ENCODE results near the gene GLB1L.

GLB1L gene

GRCh38 chr2:219247678-219248642, 2.7 kb upstream of the GLB1L start:
- no peak for DNase-seq (ENCODE audit: low read depth, low spot score)
- TF ChIP-seq EZH2 (IDR thresholded peaks at IDR 0.05) (no peak), FOXP2 (optimal IDR thresholded peaks at IDR 0.05; ENCODE audit: control extremely low read depth, extremely low read length, insufficient read depth) (no peak), POLR2AphosphoS5 (IDR thresholded peaks at IDR 0.05; ENCODE audit: borderline replicate concordance, low read depth, low read length) (no peak)
- Histone ChIP-seq H3K9ac (ENCODE audit: insufficient read length) (no peak overlapping the region), H3K27ac (no peak overlapping the region), H3K36me3 (ENCODE audit: insufficient read depth, low read length) (no peaks in the 10 kb centered on the region; the same call in 1 of the 2 replicates), H3K4me3 (no peak overlapping the region), H3K9me3 (ENCODE audit: low read depth, low read length) (no peaks in the 10 kb centered on the region)

GRCh38 chr2:219246559-219246958, 1.3 kb upstream of the GLB1L start:
- H3K4me3 ChIP-seq: no peak overlapping the region

GRCh38 chr2:219245899-219246230, 621 bp upstream of the GLB1L start:
- DNase-seq (ENCODE audit: low read depth, low spot score): no peak
- TF ChIP-seq EZH2 (IDR thresholded peaks at IDR 0.05) (no peak), POLR2AphosphoS5 (IDR thresholded peaks at IDR 0.05; ENCODE audit: borderline replicate concordance, low read depth, low read length) (no peak), FOXP2 (optimal IDR thresholded peaks at IDR 0.05; ENCODE audit: control extremely low read depth, extremely low read length, insufficient read depth) (no peak)
- peak overlapping the region; percentile 99 for H3K4me3 ChIP-seq
- no peak overlapping the region for H3K27ac ChIP-seq
- peak overlapping the region; percentile 87 for H3K9ac ChIP-seq (ENCODE audit: insufficient read length)
- no peaks in the 10 kb centered on the region for H3K9me3 ChIP-seq (ENCODE audit: low read depth, low read length)
- H3K36me3 ChIP-seq (ENCODE audit: insufficient read depth, low read length): no peaks in the 10 kb centered on the region; the same call in 1 of the 2 replicates

More at GRCh38 chr2:219246559-219246958, 1.3 kb upstream of the GLB1L start:
- TF ChIP-seq EZH2 (IDR thresholded peaks at IDR 0.05) (no peak), FOXP2 (optimal IDR thresholded peaks at IDR 0.05; ENCODE audit: control extremely low read depth, extremely low read length, insufficient read depth) (no peak), POLR2AphosphoS5 (IDR thresholded peaks at IDR 0.05; ENCODE audit: borderline replicate concordance, low read depth, low read length) (no peak)
- no peak for DNase-seq (ENCODE audit: low read depth, low spot score)
- no peaks in the 10 kb centered on the region; the same call in 1 of the 2 replicates for H3K36me3 ChIP-seq (ENCODE audit: insufficient read depth, low read length)
- H3K9me3 ChIP-seq (ENCODE audit: low read depth, low read length): no peaks in the 10 kb centered on the region
- H3K9ac ChIP-seq (ENCODE audit: insufficient read length): no peak overlapping the region
- no peak overlapping the region for H3K27ac ChIP-seq

- TF ChIP-seq FOXP2 (optimal IDR thresholded peaks at IDR 0.05; ENCODE audit: control extremely low read depth, extremely low read length, insufficient read depth) (no peak), EZH2 (IDR thresholded peaks at IDR 0.05) (no peak)
- Histone ChIP-seq H3K27ac (no peak overlapping the region), H3K36me3 (ENCODE audit: insufficient read depth, low read length) (no peaks in the 10 kb centered on the region; the same call in 1 of the 2 replicates), H3K9ac (ENCODE audit: insufficient read length) (peak overlapping the region; percentile 87), H3K9me3 (ENCODE audit: low read depth, low read length) (no peaks in the 10 kb centered on the region), H3K4me3 (peak overlapping the region; percentile 99)
- no peak for DNase-seq (ENCODE audit: low read depth, low spot score)
Measured at GRCh38 chr2:219244789-219245147, 476 bp downstream of the GLB1L start.

GRCh38 chr2:219243291-219243761, 1.9 kb downstream of the GLB1L start:
- DNase-seq (ENCODE audit: low read depth, low spot score): no peak
- no peak overlapping the region for H3K9ac ChIP-seq (ENCODE audit: insufficient read length)
- H3K27ac ChIP-seq: no peak overlapping the region
- no peaks in the 10 kb centered on the region; the same call in 1 of the 2 replicates for H3K36me3 ChIP-seq (ENCODE audit: insufficient read depth, low read length)
- no peak for TF ChIP-seq EZH2 (IDR thresholded peaks at IDR 0.05)
- no peak for TF ChIP-seq FOXP2 (optimal IDR thresholded peaks at IDR 0.05; ENCODE audit: control extremely low read depth, extremely low read length, insufficient read depth)
- H3K9me3 ChIP-seq (ENCODE audit: low read depth, low read length): no peaks in the 10 kb centered on the region
- no peak overlapping the region for H3K4me3 ChIP-seq

GRCh38 chr2:219234331-219234730, 10.9 kb downstream of the GLB1L start:
- DNase-seq (ENCODE audit: low read depth, low spot score): no peak
- no peak overlapping the region for H3K9ac ChIP-seq (ENCODE audit: insufficient read length)
- H3K36me3 ChIP-seq (ENCODE audit: insufficient read depth, low read length): peaks cover 49% of the 10 kb centered on the region
- TF ChIP-seq FOXP2 (optimal IDR thresholded peaks at IDR 0.05; ENCODE audit: control extremely low read depth, extremely low read length, insufficient read depth): no peak
- no peak for TF ChIP-seq EZH2 (IDR thresholded peaks at IDR 0.05)
- no peaks in the 10 kb centered on the region for H3K9me3 ChIP-seq (ENCODE audit: low read depth, low read length)
- no peak overlapping the region for H3K4me3 ChIP-seq
- H3K27ac ChIP-seq: no peak overlapping the region

GRCh38 chr2:219230059-219230540, 15.1 kb downstream of the GLB1L start:
- no peak for DNase-seq (ENCODE audit: low read depth, low spot score)
- TF ChIP-seq POLR2AphosphoS5 (IDR thresholded peaks at IDR 0.05; ENCODE audit: borderline replicate concordance, low read depth, low read length) (no peak), FOXP2 (optimal IDR thresholded peaks at IDR 0.05; ENCODE audit: control extremely low read depth, extremely low read length, insufficient read depth) (no peak), EZH2 (IDR thresholded peaks at IDR 0.05) (no peak)
- Histone ChIP-seq H3K9me3 (ENCODE audit: low read depth, low read length) (no peaks in the 10 kb centered on the region), H3K9ac (ENCODE audit: insufficient read length) (peak overlapping the region; percentile 85), H3K27ac (peak overlapping the region; percentile 55; the same call in 1 of the 2 replicates), H3K4me3 (peak overlapping the region; percentile 92), H3K36me3 (ENCODE audit: insufficient read depth, low read length) (peaks cover 42% of the 10 kb centered on the region)

GRCh38 chr2:219229305-219230058, 15.8 kb downstream of the GLB1L start, which contains the start of the genes ANKZF1 and ATG9A:
Gene ANKZF1, plus strand, starts transcription at chr2:219229806. Its CDS starts 452 bp downstream, at chr2:219230258.
Gene ATG9A, minus strand, starts transcription at chr2:219229636. Its CDS starts 1,612 bp downstream, at chr2:219228024.
- peak within 1 kb of the TSS; percentile 97 for H3K9ac ChIP-seq (ENCODE audit: insufficient read length)
- no peaks in the 10 kb centered on the region for H3K9me3 ChIP-seq (ENCODE audit: low read depth, low read length)
- peak within 1 kb of the TSS; percentile 92 for H3K4me3 ChIP-seq
- TF ChIP-seq EZH2 (IDR thresholded peaks at IDR 0.05) (no peak), FOXP2 (optimal IDR thresholded peaks at IDR 0.05; ENCODE audit: control extremely low read depth, extremely low read length, insufficient read depth) (peak; percentile 97), POLR2AphosphoS5 (IDR thresholded peaks at IDR 0.05; ENCODE audit: borderline replicate concordance, low read depth, low read length) (peak; percentile 92)
- peak; percentile 84 for DNase-seq (ENCODE audit: low read depth, low spot score)
- peak within 1 kb of the TSS; percentile 73; the same call in 1 of the 2 replicates for H3K27ac ChIP-seq
- H3K36me3 ChIP-seq (ENCODE audit: insufficient read depth, low read length): peaks cover 43% of the 10 kb centered on the region
